ENCODE measurements around the gene HEATR5B.
"Not testable (repeated sequence)": the region's sequence is repeated elsewhere in the genome, so short reads cannot be mapped to it uniquely, and the experiment has no call there.

The HEATR5B gene

GRCh38 chr2:36976065-36976464 lies 108.1 kb downstream of the HEATR5B start:
- no peak for DNase-seq

GRCh38 chr2:36975306-36975705 lies 108.9 kb downstream of the HEATR5B start:
- no peak for DNase-seq

GRCh38 chr2:36973320-36973719 lies 110.9 kb downstream of the HEATR5B start:
- DNase-seq, result no peak

- no peak for DNase-seq
These were observed 112.2 kb downstream of the HEATR5B start for GRCh38 chr2:36971990-36972389.

- no peak for DNase-seq
These were observed 116.8 kb downstream of the HEATR5B start for GRCh38 chr2:36967236-36967876.

GRCh38 chr2:36966370-36967235 lies 117.6 kb downstream of the HEATR5B start, which contains the start of gene STRN:
STRN (minus strand) TSS chr2:36966536; CDS start chr2:36966463, 73 bp downstream.
- DNase-seq, result peak; percentile 93

- DNase-seq, result peak; percentile 54
These were observed 118.3 kb downstream of the HEATR5B start for GRCh38 chr2:36965751-36966369.

GRCh38 chr2:36965206-36965605 lies 119.0 kb downstream of the HEATR5B start:
- DNase-seq, result no peak

- DNase-seq, result no peak
These were observed 119.6 kb downstream of the HEATR5B start for GRCh38 chr2:36964496-36965058.

- no peak for DNase-seq
These were observed 120.4 kb downstream of the HEATR5B start for GRCh38 chr2:36963734-36964133.

GRCh38 chr2:36963106-36963505 lies 121.1 kb downstream of the HEATR5B start:
- DNase-seq, result peak; percentile 9

- no peak for DNase-seq
These were observed 123.4 kb downstream of the HEATR5B start for GRCh38 chr2:36960773-36961172.

GRCh38 chr2:36960005-36960675 lies 124.0 kb downstream of the HEATR5B start:
- DNase-seq, result no peak

GRCh38 chr2:36954977-36955607 lies 129.1 kb downstream of the HEATR5B start:
- no peak for DNase-seq

- DNase-seq, result no peak
These were observed 131.4 kb downstream of the HEATR5B start for GRCh38 chr2:36952748-36953197.

GRCh38 chr2:36951574-36951973 lies 132.6 kb downstream of the HEATR5B start:
- DNase-seq, result no peak

- no peak for DNase-seq
These were observed 133.1 kb downstream of the HEATR5B start for GRCh38 chr2:36951027-36951518.

- DNase-seq, result no peak
These were observed 134.3 kb downstream of the HEATR5B start for GRCh38 chr2:36949845-36950244.

GRCh38 chr2:36945240-36945639 lies 138.9 kb downstream of the HEATR5B start:
- not testable (repeated sequence) for DNase-seq

GRCh38 chr2:36941867-36942266 lies 142.3 kb downstream of the HEATR5B start:
- no peak for DNase-seq

GRCh38 chr2:36936526-36936925 lies 147.6 kb downstream of the HEATR5B start:
- DNase-seq, result not testable (repeated sequence)

- not testable (repeated sequence) for DNase-seq
These were observed 152.5 kb downstream of the HEATR5B start for GRCh38 chr2:36931688-36932087.
